Keratinocyte (primary cell): ENCODE measurements around the gene PHACTR1. TPM values are rescaled to one million over a fixed set of nuclear protein-coding genes. Genes with fewer than 3 reads are reported as not detected.

Experiments
- DNase-seq: peaks from one replicate; pipeline ENCODE4 v3.0.0-alpha.2; 2011; ENCODE audit warnings: low read depth, missing footprints, low spot score
- FAIRE-seq: peaks from 2 replicates; lab custom pipeline; 2011; peaks lifted over from hg19 to GRCh38; lab: Jason Lieb, UNC
- H2AFZ ChIP-seq: 2 replicates; pipeline ENCODE4 v1.6.0; 2012; ENCODE audit warnings: low read length, control low read depth, inconsistent platforms; ENCODE audit not compliant: control insufficient read depth
- H3K27ac ChIP-seq: 2 replicates; pipeline ENCODE4 v1.5.1; 2011; ENCODE audit warnings: low read length; ENCODE audit not compliant: control insufficient read depth, insufficient read depth
- H3K27me3 ChIP-seq: 3 replicates; pipeline ENCODE4 v1.6.0; 2011; ENCODE audit warnings: low read length; ENCODE audit not compliant: control insufficient read depth, insufficient read depth; ENCODE audit errors: extremely low read depth
- H3K36me3 ChIP-seq, 2 experiments: 2 replicates in 1 of 2; 3 replicates in 1 of 2; pipeline ENCODE4 v1.5.1; 2011; ENCODE audit warnings: low read length in 2 of 2, mild to moderate bottlenecking in 1 of 2; ENCODE audit not compliant: control insufficient read depth in 2 of 2, insufficient read depth in 2 of 2; ENCODE audit errors: extremely low read depth in 1 of 2
- H3K4me1 ChIP-seq: 3 replicates; pipeline ENCODE4 v1.5.1; 2011; ENCODE audit warnings: low read length; ENCODE audit not compliant: control insufficient read depth, insufficient read depth; ENCODE audit errors: extremely low read depth
- H3K4me2 ChIP-seq: 3 replicates; pipeline ENCODE4 v1.6.0; 2011; ENCODE audit warnings: low read depth, low read length; ENCODE audit not compliant: control insufficient read depth, insufficient read depth; ENCODE audit errors: extremely low read depth
- H3K4me3 ChIP-seq, 3 experiments: fragments of 200-600 bp in 1 of 3; sonication (generic) in 1 of 3; 2 replicates in 2 of 3; 3 replicates in 1 of 3; pipeline ENCODE4 v1.5.1; 2011 to 2016; ENCODE audit warnings: low read length in 3 of 3, mild to moderate bottlenecking in 3 of 3, control low read depth in 2 of 3, inconsistent platforms in 1 of 3, low read depth in 1 of 3, mixed read lengths in 1 of 3, mixed run types in 1 of 3, moderate library complexity in 1 of 3; ENCODE audit not compliant: control insufficient read depth in 2 of 3, insufficient read depth in 2 of 3; ENCODE audit errors: extremely low read depth in 1 of 3
- H3K79me2 ChIP-seq: 2 replicates; pipeline ENCODE4 v1.6.0; 2012; ENCODE audit warnings: low read length; ENCODE audit not compliant: control insufficient read depth, insufficient read depth
- H3K9ac ChIP-seq: 3 replicates; pipeline ENCODE4 v1.6.0; 2011; ENCODE audit warnings: low read length; ENCODE audit not compliant: control insufficient read depth, insufficient read depth; ENCODE audit errors: extremely low read depth
- H3K9me1 ChIP-seq: 3 replicates; pipeline ENCODE4 v1.6.0; 2011; ENCODE audit warnings: low read length; ENCODE audit not compliant: control insufficient read depth, insufficient read depth; ENCODE audit errors: extremely low read depth
- H3K9me3 ChIP-seq: 2 replicates; pipeline ENCODE4 v1.5.1; 2012; ENCODE audit warnings: low read depth, low read length; ENCODE audit not compliant: control insufficient read depth
- H4K20me1 ChIP-seq: 3 replicates; pipeline ENCODE4 v1.6.0; 2011; ENCODE audit warnings: low read length; ENCODE audit not compliant: control insufficient read depth, insufficient read depth; ENCODE audit errors: extremely low read depth
- EZH2 ChIP-seq: IDR thresholded peaks from one replicate; pipeline ENCODE4 v1.6.1; 2012; ENCODE audit warnings: inconsistent platforms, mild to moderate bottlenecking, low read length, moderate library complexity
- dilution Hi-C: fragments of 300-500 bp; cut with MboI; formaldehyde crosslinking; loops from one replicate; pipeline ENCODE4 v1.7.0; 2020; ENCODE audit warnings: low sequenced_read_pairs; ENCODE audit not compliant: extremely low pct_ligation_motif_present
- polyA plus RNA-seq, 5 experiments: library from polyadenylated mRNA; depleted of rRNA in 3 of 5; stranded (reverse) in 3 of 5; stranded (forward) in 1 of 5; unstranded in 1 of 5; fragments of >200 nt; gene quantifications; 1 replicate in 1 of 5; 2 replicates in 3 of 5; 3 replicates in 1 of 5; pipeline versions ENCODE4 v1.2.1 to v1.2.3, GENCODE V29; 2011 to 2012; ENCODE audit warnings: missing spikeins in 2 of 5, low read depth in 1 of 5, low replicate concordance in 1 of 5
- TF ChIP-seq, protein P1 (sequence below), 3 experiments: IDR thresholded peaks in 1 of 3; conservative IDR thresholded peaks in 1 of 3; optimal IDR thresholded peaks in 1 of 3; 2 replicates in 2 of 3; 3 replicates in 1 of 3; pipeline versions ENCODE3 to v1.5.1; 2011; ENCODE audit warnings: low read length in 3 of 3, mild to moderate bottlenecking in 3 of 3, moderate library complexity in 2 of 3, control low read depth in 1 of 3, inconsistent platforms in 1 of 3; ENCODE audit not compliant: insufficient read depth in 2 of 3; ENCODE audit errors: extremely low read depth in 1 of 3

PHACTR1 gene
- polyA plus RNA-seq, 1 donor (not counting 4 experiments of a cell fraction or from before 2014, with no cell fraction given): 0.22 TPM

GRCh38 chr6:12849809-12850198 is 133.2 kb downstream of the PHACTR1 start:
- no peaks in the 10 kb centered on the region for H3K27me3 ChIP-seq
- H3K9ac ChIP-seq: no peak overlapping the region
- no peaks in the 10 kb centered on the region for H3K4me1 ChIP-seq
- H2AFZ ChIP-seq: no peak overlapping the region
- no peak overlapping the region for H3K4me3 ChIP-seq
- DNase-seq (no peak), FAIRE-seq (no peak)
- no peak for TF ChIP-seq EZH2
- TF ChIP-seq, protein P1, sequence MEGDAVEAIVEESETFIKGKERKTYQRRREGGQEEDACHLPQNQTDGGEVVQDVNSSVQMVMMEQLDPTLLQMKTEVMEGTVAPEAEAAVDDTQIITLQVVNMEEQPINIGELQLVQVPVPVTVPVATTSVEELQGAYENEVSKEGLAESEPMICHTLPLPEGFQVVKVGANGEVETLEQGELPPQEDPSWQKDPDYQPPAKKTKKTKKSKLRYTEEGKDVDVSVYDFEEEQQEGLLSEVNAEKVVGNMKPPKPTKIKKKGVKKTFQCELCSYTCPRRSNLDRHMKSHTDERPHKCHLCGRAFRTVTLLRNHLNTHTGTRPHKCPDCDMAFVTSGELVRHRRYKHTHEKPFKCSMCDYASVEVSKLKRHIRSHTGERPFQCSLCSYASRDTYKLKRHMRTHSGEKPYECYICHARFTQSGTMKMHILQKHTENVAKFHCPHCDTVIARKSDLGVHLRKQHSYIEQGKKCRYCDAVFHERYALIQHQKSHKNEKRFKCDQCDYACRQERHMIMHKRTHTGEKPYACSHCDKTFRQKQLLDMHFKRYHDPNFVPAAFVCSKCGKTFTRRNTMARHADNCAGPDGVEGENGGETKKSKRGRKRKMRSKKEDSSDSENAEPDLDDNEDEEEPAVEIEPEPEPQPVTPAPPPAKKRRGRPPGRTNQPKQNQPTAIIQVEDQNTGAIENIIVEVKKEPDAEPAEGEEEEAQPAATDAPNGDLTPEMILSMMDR (optimal IDR thresholded peaks at IDR 0.05 in 1 of 3, IDR thresholded peaks at IDR 0.05 in 1 of 3, conservative IDR thresholded peaks at IDR 0.05 in 1 of 3; ENCODE audit: extremely low read depth in 1 of 3, insufficient read depth in 2 of 3, low read length in 3 of 3): no peak
- no peaks in the 10 kb centered on the region for H3K9me3 ChIP-seq
- no peak overlapping the region for H3K27ac ChIP-seq
- dilution Hi-C loops: no loop called here
- no peak overlapping the region for H3K4me2 ChIP-seq
- no peaks in the 10 kb centered on the region for H3K9me1 ChIP-seq
- H3K79me2 ChIP-seq: no peaks in the 10 kb centered on the region
- no peaks in the 10 kb centered on the region for H3K36me3 ChIP-seq
- H4K20me1 ChIP-seq: no peaks in the 10 kb centered on the region

DNA sequence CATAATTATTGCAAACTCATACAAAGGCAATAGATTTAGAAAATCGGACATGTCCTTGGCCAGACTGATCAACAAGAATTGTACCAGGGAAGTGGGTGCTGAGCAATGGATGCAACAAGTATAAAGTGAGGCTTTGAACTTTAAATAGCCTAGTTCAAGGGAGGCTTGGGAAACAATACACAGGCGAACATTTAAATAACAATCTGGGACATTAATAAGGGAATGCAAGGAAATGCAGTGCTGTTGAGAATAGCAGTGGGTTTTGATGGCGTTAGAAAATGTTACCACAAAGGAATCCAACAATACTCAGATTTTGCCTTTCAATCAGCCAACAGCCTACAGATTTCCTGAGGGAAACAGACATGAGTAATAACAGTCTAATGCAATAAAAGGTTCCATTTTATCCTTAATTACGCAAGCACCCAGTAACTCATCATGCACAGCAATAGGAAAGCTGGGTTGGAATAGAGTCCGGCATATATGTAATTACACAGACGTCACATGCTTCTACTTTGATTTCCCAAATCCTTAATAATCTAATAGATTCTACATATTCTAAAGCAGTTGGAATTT is 134.6 kb downstream of the PHACTR1 start:
- Histone ChIP-seq H3K9ac (no peak overlapping the region), H3K9me1 (no peaks in the 10 kb centered on the region), H3K27me3 (no peaks in the 10 kb centered on the region), H3K4me1 (no peaks in the 10 kb centered on the region), H3K9me3 (no peaks in the 10 kb centered on the region), H3K4me3 (no peak overlapping the region), H3K27ac (no peak overlapping the region), H3K79me2 (no peaks in the 10 kb centered on the region), H4K20me1 (no peaks in the 10 kb centered on the region), H2AFZ (no peak overlapping the region), H3K36me3 (no peaks in the 10 kb centered on the region), H3K4me2 (no peak overlapping the region)
- dilution Hi-C loops: no loop called here
- DNase-seq: no peak
- FAIRE-seq: no peak
- TF ChIP-seq, protein P1 (optimal IDR thresholded peaks at IDR 0.05 in 1 of 3, IDR thresholded peaks at IDR 0.05 in 1 of 3, conservative IDR thresholded peaks at IDR 0.05 in 1 of 3; ENCODE audit: extremely low read depth in 1 of 3, insufficient read depth in 2 of 3, low read length in 3 of 3): no peak
- no peak for TF ChIP-seq EZH2
